HG03521 (cell line): Measurements from ENCODE around the gene PTPRR.

ENCODE experiments used
- ATAC-seq: cut with Tn5 transposase; IDR thresholded peaks from one replicate; pipeline ENCODE4 v1.9.1; 2021; ENCODE audit warnings: mild to moderate bottlenecking, moderate library complexity; ENCODE audit not compliant: unreplicated experiment

Gene PTPRR

DNA sequence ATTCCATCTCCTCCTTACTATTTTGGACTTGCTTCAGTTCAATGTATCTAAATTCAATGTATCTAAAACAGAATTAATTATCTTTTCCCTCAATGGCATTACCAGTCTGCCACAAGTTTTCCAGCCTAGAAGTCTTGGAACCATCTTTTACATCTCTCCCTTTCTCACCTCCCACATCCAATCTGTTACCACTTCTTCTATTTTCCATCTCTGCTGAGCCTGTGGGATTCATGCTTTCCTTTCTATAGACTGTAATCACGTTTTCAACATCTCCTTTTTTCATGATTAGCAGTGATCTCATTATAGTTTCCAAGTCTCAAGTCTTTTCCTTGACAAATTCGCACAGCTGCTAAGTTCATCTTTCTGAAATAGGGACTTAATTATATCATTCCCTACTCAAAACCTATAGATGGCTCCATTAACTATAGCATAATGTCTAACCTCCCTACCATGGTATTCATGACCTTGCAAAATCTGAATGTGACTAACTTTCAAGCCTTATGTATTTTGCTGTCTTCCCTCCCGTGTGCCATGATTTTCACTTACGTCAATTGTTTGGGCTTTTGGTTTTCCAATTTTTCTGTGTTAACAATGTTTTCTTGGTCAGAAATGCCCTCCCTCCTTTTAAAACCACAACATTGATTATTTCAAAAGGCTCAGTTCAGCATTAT lies 262.8 kb downstream of the PTPRR start:
- ATAC-seq, result no peak

DNA sequence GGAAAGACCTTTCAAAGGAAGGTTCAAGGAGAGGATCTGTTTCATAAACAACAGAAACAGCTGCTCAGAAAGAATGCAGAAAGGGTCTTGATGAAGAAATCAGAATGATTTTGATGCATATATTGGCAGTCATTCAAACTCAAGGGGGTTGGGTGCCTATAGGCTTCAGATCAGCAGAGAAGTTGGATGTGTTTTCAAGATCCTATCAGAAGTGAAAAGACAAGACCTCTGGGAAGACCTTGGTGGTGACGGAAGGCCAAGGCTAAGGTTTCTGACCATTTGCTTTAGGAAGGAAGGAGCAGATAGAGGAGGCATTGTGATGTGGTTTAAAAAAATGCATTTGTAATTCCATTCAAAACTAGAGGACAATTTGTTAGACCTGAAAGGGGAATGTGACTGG lies 268.1 kb downstream of the PTPRR start:
- ATAC-seq, result no peak

DNA sequence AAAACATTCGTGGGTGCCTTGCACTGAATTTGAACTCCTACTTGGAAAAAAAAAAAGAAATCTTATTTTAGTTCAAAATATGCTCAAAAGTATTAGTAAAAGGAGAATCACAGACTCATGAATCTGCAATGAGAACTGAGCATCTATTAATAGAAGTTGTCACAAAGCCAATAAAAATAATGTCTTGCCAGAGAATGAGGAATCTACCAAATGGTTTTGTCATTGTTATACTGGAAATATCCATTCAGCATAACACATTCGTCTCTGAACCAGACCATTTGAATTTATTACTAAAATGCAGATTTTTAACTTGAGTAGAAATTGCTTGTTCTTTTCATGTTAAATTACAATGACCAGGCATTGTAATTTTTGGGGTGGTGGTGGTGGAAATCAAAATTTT lies 271.7 kb downstream of the PTPRR start:
- no peak for ATAC-seq

DNA sequence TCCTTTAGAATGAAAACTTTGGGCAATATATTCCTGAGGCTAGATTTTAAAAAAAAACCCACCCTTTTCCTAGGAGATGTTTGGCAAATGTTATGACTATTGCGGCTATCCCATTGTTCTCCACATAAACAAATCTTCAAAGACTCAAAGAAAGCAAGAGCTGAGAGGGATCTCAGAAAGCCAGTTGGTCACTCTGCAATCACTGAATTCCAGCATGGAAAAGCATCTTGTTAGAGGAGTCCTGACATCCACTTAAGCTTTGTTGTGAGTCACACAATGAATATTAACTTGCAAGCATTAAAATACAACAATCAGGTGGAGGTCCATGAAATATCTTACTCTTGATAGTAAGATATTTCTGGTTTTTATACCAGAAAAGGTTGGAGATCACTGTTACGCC lies 272.3 kb downstream of the PTPRR start:
- no peak for ATAC-seq

DNA sequence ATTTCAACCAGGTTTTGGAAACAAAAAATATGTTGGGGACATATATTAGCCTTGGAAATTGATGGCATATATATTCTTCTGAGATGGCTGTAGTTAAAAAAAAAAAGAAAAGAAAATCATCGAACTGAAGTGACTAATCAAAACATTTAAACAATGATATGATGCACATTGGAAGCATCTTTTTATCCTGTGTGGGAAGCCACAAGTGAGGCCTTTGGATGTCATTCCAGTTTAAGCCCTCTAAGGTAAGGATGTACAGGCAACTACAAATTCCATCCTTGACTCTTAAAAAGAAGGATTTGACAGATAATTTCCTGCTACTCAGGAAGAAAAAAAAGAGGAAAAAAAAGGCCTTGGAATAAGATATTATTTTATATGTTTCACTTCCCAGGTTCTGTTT lies 273.7 kb downstream of the PTPRR start:
- no peak for ATAC-seq

DNA sequence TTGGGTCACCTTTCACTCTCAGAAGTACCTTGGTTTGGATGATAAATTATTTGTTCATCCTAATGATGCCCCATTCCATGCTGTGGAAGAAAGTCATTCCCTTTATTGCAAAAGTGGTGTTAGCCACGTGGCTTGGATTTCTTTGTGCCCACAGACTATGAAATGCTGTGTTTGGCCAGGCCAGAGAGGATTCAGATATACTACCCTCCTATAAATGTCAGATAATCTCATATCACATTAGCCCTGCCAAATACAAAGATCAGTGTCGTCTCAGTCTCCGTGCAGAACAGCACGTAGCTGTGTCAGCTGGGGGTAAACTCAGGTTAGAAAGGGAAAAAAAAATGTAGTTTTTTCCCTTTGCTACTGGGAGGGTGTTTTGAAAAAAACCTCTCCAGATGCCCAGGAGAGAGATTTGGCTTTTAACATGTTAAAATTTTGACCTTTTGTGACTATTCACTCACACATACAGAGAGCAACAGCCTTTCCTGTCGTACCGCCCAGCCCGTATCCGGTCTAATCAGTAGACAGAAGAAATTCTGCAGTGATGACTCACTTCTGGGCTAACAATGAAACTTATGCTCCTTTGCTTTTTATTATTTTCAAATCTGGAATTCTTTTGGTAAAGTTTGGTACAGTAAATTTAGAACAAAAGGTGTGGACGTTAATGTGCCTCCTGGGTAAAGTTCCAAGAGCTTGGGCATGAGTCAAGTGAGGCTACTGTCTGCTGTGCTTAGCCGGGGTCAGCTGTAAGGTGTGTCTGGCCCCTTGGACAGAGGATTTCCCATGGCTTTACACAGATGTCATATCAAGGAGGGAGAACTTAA lies 274.8 kb downstream of the PTPRR start:
- ATAC-seq, result no peak

DNA sequence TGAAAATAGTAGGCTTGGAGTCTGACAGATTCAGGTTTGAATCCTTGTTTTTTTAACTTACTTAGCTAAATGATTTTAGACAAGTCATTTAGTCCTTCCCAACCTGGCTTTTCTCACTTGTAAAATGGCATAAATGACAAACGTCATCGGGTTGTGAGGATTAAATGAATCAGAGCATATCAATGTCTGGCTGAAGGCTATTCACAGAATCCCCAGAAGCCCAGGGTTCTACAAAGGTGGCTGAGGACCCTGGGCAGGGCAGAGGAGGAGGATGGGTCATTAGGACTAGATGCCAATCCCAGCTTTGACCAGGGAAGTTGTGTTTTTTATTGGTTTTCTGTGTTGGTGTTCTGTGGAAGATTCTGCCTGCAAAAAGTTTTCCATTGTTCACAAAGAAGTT lies 275.7 kb downstream of the PTPRR start:
- ATAC-seq, result no peak

DNA sequence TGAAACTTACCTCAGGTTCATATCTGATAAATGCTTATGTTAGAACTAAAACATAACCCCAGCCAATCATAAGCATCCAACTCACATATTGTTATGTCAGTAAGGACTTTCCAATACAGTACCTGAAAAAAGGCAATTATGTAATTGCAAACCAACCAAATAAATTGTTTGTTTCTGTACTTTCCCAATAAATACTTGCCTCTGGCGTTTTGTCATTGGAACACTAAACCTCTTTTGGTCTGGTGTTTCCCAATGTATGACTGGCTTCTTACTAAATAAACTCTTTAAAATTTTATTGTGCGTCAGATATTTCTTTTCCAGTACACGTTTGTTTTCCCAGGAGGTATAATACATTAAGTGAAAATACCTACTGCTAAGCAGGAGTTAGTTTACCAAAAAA lies 276.6 kb downstream of the PTPRR start:
- ATAC-seq, result no peak

DNA sequence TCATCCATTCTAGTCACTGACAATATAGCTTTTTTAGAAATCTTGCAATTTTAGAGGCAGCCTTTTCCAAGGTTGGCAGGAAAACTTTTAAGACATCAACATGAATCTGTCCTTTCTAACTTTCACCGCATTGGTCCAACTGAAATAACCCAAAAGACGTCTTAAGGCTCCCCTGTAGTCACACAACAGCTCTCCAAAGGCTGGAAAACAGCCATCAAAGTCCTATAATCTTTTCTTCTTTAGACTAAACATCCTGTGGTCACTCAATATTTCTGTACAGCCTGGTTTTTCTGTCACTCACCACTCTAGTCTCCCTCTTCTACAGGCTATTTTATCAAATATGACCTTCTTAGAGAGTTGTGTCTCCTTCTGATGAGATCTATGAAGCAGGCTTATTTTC lies 278.8 kb downstream of the PTPRR start:
- ATAC-seq, result no peak

DNA sequence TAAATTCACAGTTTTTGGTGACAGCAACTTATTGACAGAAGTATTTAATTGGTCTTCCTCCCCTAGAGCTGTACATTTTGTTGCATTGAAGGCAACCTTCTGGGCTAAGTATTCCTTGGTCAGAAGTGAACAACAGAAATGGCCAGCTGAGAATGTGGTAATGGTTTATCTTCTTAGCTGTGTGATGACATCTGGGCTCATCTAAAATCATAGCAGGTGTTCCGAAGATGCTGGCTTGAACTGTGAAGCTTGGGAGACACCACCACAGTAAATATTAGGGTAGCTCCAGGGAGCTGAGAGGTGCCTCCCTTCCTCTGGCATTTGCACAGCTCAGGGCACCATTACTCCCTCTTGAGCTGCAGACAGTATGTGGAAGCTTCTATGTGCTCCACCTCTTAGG lies 279.6 kb downstream of the PTPRR start:
- ATAC-seq, result no peak

DNA sequence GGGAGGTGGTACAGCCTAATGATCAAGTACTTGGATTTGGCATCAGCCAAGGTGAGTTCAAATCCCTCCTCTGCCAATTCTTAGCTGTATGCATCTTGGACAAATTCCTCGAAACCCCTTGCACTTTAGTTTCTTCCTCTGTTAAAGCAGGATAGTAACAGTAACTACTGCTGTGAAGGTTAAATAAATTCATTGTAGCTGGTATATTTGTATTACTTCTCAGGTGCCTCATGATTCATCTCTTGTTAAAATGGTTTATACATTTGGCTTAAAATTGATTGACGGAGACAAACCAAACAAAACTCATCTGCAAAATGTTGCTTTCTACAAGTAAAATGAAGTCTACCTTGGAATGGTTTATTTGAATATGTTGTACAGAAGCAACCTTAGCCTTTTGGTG lies 281.0 kb downstream of the PTPRR start:
- no peak for ATAC-seq

DNA sequence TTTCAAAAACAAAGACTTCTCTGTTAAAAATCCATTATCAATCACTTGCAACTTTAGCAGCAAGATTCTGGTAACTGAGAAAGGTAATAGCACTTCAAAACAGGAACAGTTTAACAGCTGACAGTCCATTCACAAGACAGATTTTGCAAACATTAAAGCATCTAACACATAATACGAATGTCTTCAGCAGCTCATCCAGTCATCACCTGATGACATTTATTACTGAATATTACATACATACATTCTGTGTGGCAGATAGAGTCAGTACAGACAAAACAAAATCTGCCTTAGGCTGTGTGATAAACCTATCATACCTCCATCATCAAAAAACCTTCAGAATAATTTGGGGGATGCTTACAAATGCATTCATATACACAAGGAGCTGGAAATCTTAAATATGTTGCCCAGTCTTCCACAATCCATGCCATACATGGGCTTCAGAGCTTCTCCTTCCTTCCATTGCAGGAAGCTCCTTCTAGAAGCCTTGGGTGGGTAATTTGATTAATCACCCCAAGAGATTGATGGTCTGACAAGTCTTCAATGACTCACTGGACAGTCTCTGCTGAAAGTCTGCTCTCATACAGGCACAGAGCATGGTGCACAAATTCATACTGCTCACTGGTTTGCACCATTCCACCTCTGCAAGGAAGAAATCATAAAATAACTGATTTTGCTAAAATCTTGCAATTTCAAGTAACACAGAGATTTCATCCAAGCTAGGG lies 281.7 kb downstream of the PTPRR start:
- ATAC-seq, result no peak

DNA sequence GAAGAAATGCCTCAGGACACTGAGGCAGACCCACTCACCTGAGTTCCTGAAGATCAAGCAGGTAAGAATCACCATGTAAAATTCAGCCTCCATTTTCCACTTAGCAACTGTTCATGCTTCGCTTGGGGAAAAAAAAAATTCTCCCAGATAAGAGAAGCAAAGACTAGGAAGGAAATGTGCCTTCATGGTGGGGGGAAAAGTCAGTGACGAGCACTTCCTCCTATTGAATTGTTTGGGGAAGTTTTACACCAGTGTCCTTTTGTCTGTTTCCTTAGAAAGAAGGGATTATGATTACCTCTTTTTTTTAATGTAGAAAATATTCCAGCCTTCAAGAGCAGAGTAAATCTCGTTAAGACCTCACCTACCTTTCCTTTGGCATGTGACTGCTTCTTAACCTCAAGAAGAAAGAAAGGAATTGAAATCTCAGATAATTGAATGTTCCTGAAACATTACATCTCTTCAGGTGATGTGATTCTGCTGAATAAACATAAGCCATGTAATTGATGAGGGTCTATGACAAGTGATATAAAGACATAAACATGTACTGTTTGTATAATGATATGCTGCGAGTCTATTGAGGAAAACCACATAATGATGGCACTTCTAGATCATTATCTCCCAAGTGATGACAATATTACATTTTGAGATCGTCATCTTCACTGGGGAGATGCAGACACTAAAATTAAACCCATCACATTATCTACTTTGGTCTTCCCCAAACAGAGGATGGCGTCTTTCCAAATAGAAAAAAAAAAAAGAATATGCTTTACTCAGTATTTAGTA lies 283.0 kb downstream of the PTPRR start, which contains the start of gene PTPRB:
Gene PTPRB, minus strand, starts transcription at position 127 of the 783 bp plus-strand sequence. Its CDS starts 34 bp downstream, at position 93.
- ATAC-seq, result no peak

DNA sequence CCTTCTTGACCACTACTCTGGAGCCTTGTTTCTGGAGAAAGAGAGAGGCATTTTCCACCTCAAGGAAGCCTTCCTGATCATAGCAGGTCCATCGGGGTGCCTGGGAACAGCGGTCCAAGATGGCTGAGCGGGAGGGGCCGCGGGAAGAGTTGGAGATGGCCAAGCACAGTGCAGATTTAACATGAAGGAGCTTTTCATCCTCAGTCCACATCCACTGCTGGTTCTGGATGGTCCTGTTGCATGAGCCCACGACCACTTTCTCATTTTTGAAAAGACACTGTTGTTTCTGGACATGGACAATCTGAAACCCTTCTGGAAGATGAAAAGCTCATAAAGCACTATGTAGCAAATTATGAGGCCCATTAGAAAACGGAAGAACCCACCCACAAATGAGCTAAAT lies 284.8 kb downstream of the PTPRR start:
- no peak for ATAC-seq

DNA sequence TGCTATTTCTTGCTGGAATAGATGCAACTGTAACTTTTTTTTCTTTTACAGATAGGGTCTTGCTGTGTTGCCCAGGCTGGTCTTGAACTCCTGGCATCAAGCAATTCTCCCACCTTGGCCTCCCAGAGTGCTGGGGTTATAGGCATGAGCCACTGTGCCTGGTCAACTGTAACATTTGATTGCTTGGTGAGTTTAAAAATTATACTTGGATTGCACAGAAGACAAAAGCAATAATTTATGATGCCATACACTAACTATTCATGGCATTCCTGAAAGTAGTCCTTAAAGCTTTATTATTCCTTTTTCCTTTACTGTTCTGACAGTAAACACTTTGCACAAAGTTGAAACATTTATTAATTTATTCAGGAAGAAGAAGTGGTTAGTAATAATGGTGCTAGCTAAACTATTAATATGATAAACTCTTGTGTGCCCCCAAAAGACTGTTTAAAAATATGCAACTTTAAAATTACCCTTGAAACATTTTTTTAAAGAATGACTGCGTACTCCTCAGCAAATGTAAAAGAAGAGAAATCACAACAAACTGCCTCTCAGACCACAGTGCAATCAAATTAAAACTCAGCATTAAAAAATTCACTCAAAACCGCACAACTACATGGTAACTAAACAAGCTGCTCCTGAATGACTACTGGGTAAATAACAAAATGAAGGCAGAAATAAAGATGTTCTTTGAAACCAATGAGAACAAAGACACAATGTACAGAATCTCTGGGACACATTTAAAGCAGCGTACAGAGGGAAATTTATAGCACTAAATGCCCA lies 291.6 kb downstream of the PTPRR start:
- ATAC-seq, result no peak

DNA sequence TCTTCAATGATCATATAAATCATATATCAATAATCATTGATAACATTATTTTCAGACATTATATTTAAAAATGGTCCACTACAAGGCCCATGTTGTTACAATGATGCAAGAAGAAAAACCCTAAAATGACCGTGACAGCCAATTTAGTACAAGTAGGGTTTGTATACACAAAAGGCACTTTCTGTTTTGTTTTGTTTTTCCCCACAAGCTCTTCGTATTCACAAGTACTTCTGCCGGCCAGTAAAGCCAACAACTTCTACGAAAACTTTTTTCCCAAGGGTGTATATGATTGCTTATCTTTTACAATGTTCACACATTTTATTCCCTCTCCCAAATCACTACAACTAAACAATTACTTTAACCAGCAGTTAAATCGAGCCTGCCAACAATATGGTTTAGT lies 292.9 kb downstream of the PTPRR start:
- no peak for ATAC-seq

DNA sequence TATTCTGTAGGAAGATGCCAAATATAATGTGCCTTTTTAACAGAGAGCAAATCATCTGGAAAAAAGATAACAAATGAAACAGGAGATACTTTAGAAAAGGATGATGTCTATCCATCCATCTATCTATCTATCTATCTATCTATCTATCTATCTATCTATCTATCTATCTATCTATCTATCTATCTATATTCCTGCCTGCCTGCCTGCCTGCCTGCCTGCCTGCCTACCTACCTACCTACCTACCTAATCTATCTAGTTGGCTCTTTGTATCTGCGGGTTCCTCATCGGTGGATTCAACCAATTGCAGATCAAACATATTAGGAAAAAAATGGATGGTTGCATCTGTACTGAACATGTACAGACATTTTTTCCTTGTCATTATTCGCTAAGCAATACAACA lies 294.4 kb downstream of the PTPRR start:
- ATAC-seq, result no peak

DNA sequence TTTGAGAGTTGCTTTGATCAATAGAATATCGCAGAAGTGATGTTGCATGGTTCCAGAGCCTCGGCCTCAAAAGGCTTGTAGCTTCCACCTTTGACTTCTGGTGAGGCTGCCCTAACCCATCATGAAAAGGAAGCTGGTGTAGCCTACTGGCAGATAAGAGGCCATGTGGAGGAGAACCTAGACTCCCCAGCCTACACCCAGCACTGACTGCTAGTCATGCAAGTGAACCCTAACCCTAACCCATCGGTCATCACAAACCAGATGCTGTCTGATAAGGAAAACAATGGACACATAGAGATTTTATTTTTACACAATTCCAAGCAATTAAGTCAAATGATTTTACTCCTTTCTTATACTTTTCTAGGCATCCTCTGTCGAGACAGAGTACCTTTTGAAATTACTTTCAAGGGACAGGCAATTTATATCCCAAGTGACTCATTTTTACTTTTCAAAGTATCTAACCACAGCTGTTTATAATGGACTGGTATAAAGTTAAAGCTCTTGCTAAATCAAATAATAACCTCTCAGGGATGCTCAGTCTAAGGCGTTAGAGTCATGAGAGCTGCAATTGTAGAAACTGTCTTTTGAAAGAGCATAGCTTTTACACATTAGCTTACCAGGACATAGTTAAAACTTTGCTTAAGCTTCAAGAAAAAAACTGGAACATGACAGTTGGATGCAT lies 300.9 kb downstream of the PTPRR start:
- no peak for ATAC-seq

DNA sequence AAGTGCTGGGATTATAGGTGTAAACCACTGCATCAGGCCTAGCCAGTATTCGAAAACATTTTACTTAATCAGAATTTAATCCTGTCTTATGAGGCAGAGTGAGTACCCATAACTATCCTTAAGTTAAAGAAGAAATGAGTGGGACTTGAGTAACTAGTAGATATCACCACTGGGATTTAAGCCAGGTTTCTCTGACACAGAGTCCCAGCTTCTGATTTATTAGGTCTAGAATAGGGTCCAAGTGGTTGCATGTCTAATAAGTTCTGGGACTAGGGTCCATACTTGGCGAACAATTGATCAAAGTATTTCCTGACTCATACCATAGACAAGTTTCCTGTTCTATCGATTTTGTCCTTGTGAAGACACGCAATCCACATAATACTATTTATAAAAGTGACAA lies 302.2 kb downstream of the PTPRR start:
- no peak for ATAC-seq

DNA sequence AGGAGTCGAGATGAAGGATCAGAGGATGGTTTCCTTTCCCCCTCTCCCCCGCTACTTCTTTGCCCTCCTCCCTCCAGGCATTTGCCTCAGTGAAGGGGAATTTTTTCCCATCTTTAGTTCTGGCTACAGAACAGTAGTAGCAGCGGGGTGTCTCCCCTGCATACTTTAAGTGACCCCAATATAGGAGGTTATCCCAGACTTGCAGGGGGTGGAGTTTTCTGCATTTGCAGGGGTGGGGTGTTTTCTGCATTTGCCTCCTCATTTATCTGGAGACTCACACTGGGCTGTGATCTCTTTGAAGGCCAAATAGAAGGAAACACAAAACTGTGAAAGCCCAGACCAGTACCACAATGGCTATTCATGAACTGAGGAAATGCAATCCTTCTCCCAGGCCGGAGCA lies 303.1 kb downstream of the PTPRR start:
- no peak for ATAC-seq
